Neural progenitor cell (in vitro differentiated cells): ENCODE data around the gene SGCD. TPM values are rescaled to one million over a fixed set of nuclear protein-coding genes. Genes with fewer than 3 reads are reported as not detected.

Source experiments
- DNase-seq: peaks from one replicate; pipeline ENCODE4 v3.0.0-alpha.2; 2016; ENCODE audit warnings: low spot score
- H2AFZ ChIP-seq: fragments of 200-600 bp; sonication (generic); replicated peaks from 2 replicates; pipeline ENCODE4 v1.6.1; 2016; ENCODE audit warnings: antibody characterized with exemption
- H3F3A ChIP-seq: fragments of 200-600 bp; sonication (generic); 2 replicates; pipeline ENCODE4 v1.6.1; 2016; ENCODE audit warnings: antibody characterized with exemption, low read depth
- H3K27ac ChIP-seq: fragments of 200-600 bp; sonication (generic); 2 replicates; pipeline ENCODE4 v1.5.1; 2016; ENCODE audit warnings: mild to moderate bottlenecking
- H3K27me3 ChIP-seq: fragments of 200-600 bp; sonication (generic); 2 replicates; pipeline ENCODE4 v1.6.1; 2016; ENCODE audit warnings: mild to moderate bottlenecking, moderate library complexity
- H3K36me3 ChIP-seq: fragments of 200-600 bp; sonication (generic); 2 replicates; pipeline ENCODE4 v1.5.1; 2016
- H3K4me1 ChIP-seq: fragments of 200-600 bp; sonication (generic); 2 replicates; pipeline ENCODE4 v1.6.1; 2016; ENCODE audit warnings: mixed run types
- H3K4me2 ChIP-seq: fragments of 200-600 bp; sonication (generic); 2 replicates; pipeline ENCODE4 v1.6.1; 2016
- H3K4me3 ChIP-seq: fragments of 200-600 bp; sonication (generic); 2 replicates; pipeline ENCODE4 v1.5.1; 2016
- H3K79me2 ChIP-seq: fragments of 200-600 bp; sonication (generic); 2 replicates; pipeline ENCODE4 v1.6.1; 2016; ENCODE audit warnings: low read depth
- H3K9ac ChIP-seq: fragments of 200-600 bp; sonication (generic); 2 replicates; pipeline ENCODE4 v1.6.1; 2016
- H3K9me3 ChIP-seq: fragments of 200-600 bp; sonication (generic); 2 replicates; pipeline ENCODE4 v1.5.1; 2016; ENCODE audit warnings: low read depth
- H4K20me1 ChIP-seq: fragments of 200-600 bp; sonication (generic); 2 replicates; pipeline ENCODE4 v1.6.1; 2016; ENCODE audit warnings: low read depth
- H3K27ac Mint-ChIP-seq: 3 replicates; pipeline ENCODE4 v1.8.0; 2021; ENCODE audit warnings: mixed read lengths
- H3K27me3 Mint-ChIP-seq: 2 replicates; pipeline ENCODE4 v1.8.0; 2022; ENCODE audit warnings: low read depth, mild to moderate bottlenecking, inconsistent platforms, moderate library complexity, mixed read lengths; ENCODE audit not compliant: insufficient read depth
- H3K36me3 Mint-ChIP-seq: 3 replicates; pipeline ENCODE4 v1.8.0; 2021; ENCODE audit warnings: mixed read lengths
- H3K4me1 Mint-ChIP-seq: 3 replicates; pipeline ENCODE4 v1.8.0; 2021; ENCODE audit warnings: mixed read lengths
- H3K4me3 Mint-ChIP-seq: 3 replicates; pipeline ENCODE4 v1.8.0; 2021; ENCODE audit warnings: mild to moderate bottlenecking, moderate library complexity, mixed read lengths
- H3K9me3 Mint-ChIP-seq: 3 replicates; pipeline ENCODE4 v1.8.0; 2020; ENCODE audit warnings: mixed read lengths
- CTCF ChIP-seq: fragments of 200-600 bp; sonication (generic); IDR thresholded peaks from 2 replicates; pipeline ENCODE4 v1.5.1; 2017; ENCODE audit warnings: antibody characterized with exemption, mild to moderate bottlenecking
- EZH2 ChIP-seq: fragments of 200-600 bp; sonication (generic); IDR thresholded peaks from 2 replicates; pipeline ENCODE4 v1.6.1; 2017; ENCODE audit warnings: antibody characterized with exemption, mild to moderate bottlenecking, moderate library complexity
- EZH2phosphoT487 ChIP-seq: fragments of 200-600 bp; sonication (generic); IDR thresholded peaks from 2 replicates; pipeline ENCODE4 v1.6.1; 2017; ENCODE audit warnings: antibody characterized with exemption
- total RNA-seq: library from RNA; depleted of rRNA; stranded (reverse); fragments of >200 nt; gene quantifications from 2 replicates; pipeline ENCODE4 v1.2.3, GENCODE V29; 2015; ENCODE audit warnings: low replicate concordance

Gene SGCD
- total RNA-seq, 1 donor from 2014 or later, result not detected

GRCh38 chr5:156378159-156378558 lies 51.2 kb downstream of the SGCD start:
- no peaks in the 10 kb centered on the region for H3K9me3 Mint-ChIP-seq
- H3K4me3 ChIP-seq, result no peak overlapping the region
- DNase-seq, result no peak
- no peaks in the 10 kb centered on the region for H3K79me2 ChIP-seq
- H3K36me3 ChIP-seq, result no peaks in the 10 kb centered on the region
- H3K9me3 ChIP-seq, result no peaks in the 10 kb centered on the region
- no peak overlapping the region for H3K27ac Mint-ChIP-seq
- no peaks in the 10 kb centered on the region for H3F3A ChIP-seq
- H3K4me1 Mint-ChIP-seq, result no peaks in the 10 kb centered on the region
- no peak overlapping the region for H3K4me3 Mint-ChIP-seq
- no peak for TF ChIP-seq CTCF
- TF ChIP-seq EZH2, result no peak
- no peak for TF ChIP-seq EZH2phosphoT487
- H3K27me3 ChIP-seq, result no peaks in the 10 kb centered on the region
- no peak overlapping the region for H3K9ac ChIP-seq
- H3K27me3 Mint-ChIP-seq, result no peaks in the 10 kb centered on the region
- no peak overlapping the region for H2AFZ ChIP-seq
- H3K4me1 ChIP-seq, result no peaks in the 10 kb centered on the region
- H4K20me1 ChIP-seq, result no peaks in the 10 kb centered on the region
- H3K4me2 ChIP-seq, result no peak overlapping the region
- no peak overlapping the region for H3K27ac ChIP-seq
- H3K36me3 Mint-ChIP-seq, result no peaks in the 10 kb centered on the region

- no peaks in the 10 kb centered on the region for H4K20me1 ChIP-seq
- H3K4me3 ChIP-seq, result no peak overlapping the region
- Mint-ChIP-seq H3K27me3 (no peaks in the 10 kb centered on the region), H3K9me3 (no peaks in the 10 kb centered on the region), H3K36me3 (no peaks in the 10 kb centered on the region), H3K27ac (no peak overlapping the region), H3K4me3 (no peak overlapping the region), H3K4me1 (no peaks in the 10 kb centered on the region)
- TF ChIP-seq CTCF (no peak), EZH2phosphoT487 (no peak), EZH2 (no peak)
- H3F3A ChIP-seq, result no peaks in the 10 kb centered on the region
- H3K27ac ChIP-seq, result no peak overlapping the region
- H3K9me3 ChIP-seq, result no peaks in the 10 kb centered on the region
- no peak overlapping the region for H2AFZ ChIP-seq
- no peak for DNase-seq
- H3K4me1 ChIP-seq, result no peaks in the 10 kb centered on the region
- H3K27me3 ChIP-seq, result no peaks in the 10 kb centered on the region
- no peaks in the 10 kb centered on the region for H3K79me2 ChIP-seq
- no peak overlapping the region for H3K4me2 ChIP-seq
- H3K9ac ChIP-seq, result no peak overlapping the region
- H3K36me3 ChIP-seq, result no peaks in the 10 kb centered on the region
Observed at GRCh38 chr5:156379206-156379605, 52.2 kb downstream of the SGCD start.

GRCh38 chr5:156380848-156381247 lies 53.9 kb downstream of the SGCD start:
- Histone ChIP-seq H3K79me2 (no peaks in the 10 kb centered on the region), H4K20me1 (no peaks in the 10 kb centered on the region), H3K27ac (no peak overlapping the region), H3K4me3 (no peak overlapping the region), H3K4me1 (no peaks in the 10 kb centered on the region), H3K9ac (no peak overlapping the region), H3K9me3 (no peaks in the 10 kb centered on the region), H3K27me3 (no peaks in the 10 kb centered on the region), H2AFZ (no peak overlapping the region), H3F3A (no peaks in the 10 kb centered on the region), H3K36me3 (no peaks in the 10 kb centered on the region), H3K4me2 (no peak overlapping the region)
- DNase-seq, result no peak
- Mint-ChIP-seq H3K27me3 (no peaks in the 10 kb centered on the region), H3K9me3 (no peaks in the 10 kb centered on the region), H3K4me1 (no peaks in the 10 kb centered on the region), H3K36me3 (no peaks in the 10 kb centered on the region), H3K27ac (no peak overlapping the region), H3K4me3 (no peak overlapping the region)
- TF ChIP-seq EZH2 (no peak), EZH2phosphoT487 (no peak), CTCF (no peak)
